CD4-positive, CD25-positive, alpha-beta regulatory T cell (primary cell): ENCODE data around the gene NTM. TPM values are rescaled to one million over a fixed set of nuclear protein-coding genes. Genes with fewer than 3 reads are reported as not detected.

Source experiments
- ATAC-seq, 2 donors: fragments of 150-1000 bp; cut with Tn5 transposase; one replicate each; pipeline ENCODE4 v1.10.0; 2021; ENCODE audit warnings: low read depth in 2 of 2, moderate number of reproducible peaks in 2 of 2, moderate library complexity in 1 of 2
- DNase-seq, 3 donors: peaks; one replicate each; pipeline versions ENCODE4 v3.0.0 to v3.0.0-alpha.2; 2012 to 2022; ENCODE audit warnings: mixed read lengths in 1 of 3
- H3K27ac ChIP-seq: one replicate; pipeline ENCODE4 v1.7.0; 2013; ENCODE audit warnings: mild to moderate bottlenecking, low read length; ENCODE audit not compliant: insufficient read depth, poor library complexity, severe bottlenecking
- H3K27me3 ChIP-seq: one replicate; pipeline ENCODE4 v1.7.0; 2013; ENCODE audit warnings: low read length; ENCODE audit not compliant: control insufficient read depth, insufficient read depth
- H3K36me3 ChIP-seq: one replicate; pipeline ENCODE4 v1.7.0; 2013; ENCODE audit warnings: mild to moderate bottlenecking, low read length, moderate library complexity; ENCODE audit not compliant: control insufficient read depth, insufficient read depth
- H3K4me1 ChIP-seq: 2 replicates; pipeline ENCODE4 v1.7.0; 2013; ENCODE audit warnings: mild to moderate bottlenecking, low read length; ENCODE audit not compliant: insufficient read depth, control insufficient read depth, poor library complexity, severe bottlenecking
- H3K4me3 ChIP-seq: one replicate; pipeline ENCODE4 v1.7.0; 2013; ENCODE audit warnings: low read depth, mild to moderate bottlenecking, low read length, moderate library complexity
- H3K9me3 ChIP-seq, 2 experiments: 1 replicate in 1 of 2; 2 replicates in 1 of 2; pipeline ENCODE4 v1.7.0; 2013; ENCODE audit warnings: low read length in 2 of 2, mild to moderate bottlenecking in 1 of 2, moderate library complexity in 1 of 2; ENCODE audit not compliant: control insufficient read depth in 2 of 2
- H3K27ac Mint-ChIP-seq, 3 donors: one replicate each; pipeline ENCODE4 v1.8.0; 2020 to 2022; ENCODE audit warnings: mild to moderate bottlenecking in 3 of 3, mixed read lengths in 3 of 3, moderate library complexity in 2 of 3
- H3K27me3 Mint-ChIP-seq: one replicate; pipeline ENCODE4 v1.8.0; 2022; ENCODE audit warnings: mild to moderate bottlenecking, mixed read lengths
- H3K36me3 Mint-ChIP-seq: one replicate; pipeline ENCODE4 v1.8.0; 2020; ENCODE audit warnings: mixed read lengths
- H3K4me1 Mint-ChIP-seq, 4 donors: one replicate each; pipeline ENCODE4 v1.8.0; 2020 to 2022; ENCODE audit warnings: mixed read lengths in 4 of 4, mild to moderate bottlenecking in 1 of 4
- H3K4me3 Mint-ChIP-seq, 4 donors: one replicate each; pipeline ENCODE4 v1.8.0; 2020 to 2022; ENCODE audit warnings: mild to moderate bottlenecking in 4 of 4, mixed read lengths in 4 of 4, moderate library complexity in 3 of 4
- H3K9me3 Mint-ChIP-seq, 7 donors: one replicate each; pipeline ENCODE4 v1.8.0; 2020 to 2022; ENCODE audit warnings: mixed read lengths in 7 of 7, mild to moderate bottlenecking in 3 of 7, moderate library complexity in 2 of 7
- polyA plus RNA-seq, 4 donors: library from polyadenylated mRNA; unstranded; fragments of 300-500 nt; fragmentation: Illumina TruSeq; gene quantifications; one replicate each; pipeline ENCODE4 v1.2.3, GENCODE V29; 2021
- total RNA-seq: library from RNA; stranded (reverse); gene quantifications from one replicate; pipeline ENCODE4 v1.2.3, GENCODE V29; 2022

NTM gene
- total and polyA plus RNA-seq, 5 donors from 2014 or later = 1.3 TPM; not detected in 4

DNA sequence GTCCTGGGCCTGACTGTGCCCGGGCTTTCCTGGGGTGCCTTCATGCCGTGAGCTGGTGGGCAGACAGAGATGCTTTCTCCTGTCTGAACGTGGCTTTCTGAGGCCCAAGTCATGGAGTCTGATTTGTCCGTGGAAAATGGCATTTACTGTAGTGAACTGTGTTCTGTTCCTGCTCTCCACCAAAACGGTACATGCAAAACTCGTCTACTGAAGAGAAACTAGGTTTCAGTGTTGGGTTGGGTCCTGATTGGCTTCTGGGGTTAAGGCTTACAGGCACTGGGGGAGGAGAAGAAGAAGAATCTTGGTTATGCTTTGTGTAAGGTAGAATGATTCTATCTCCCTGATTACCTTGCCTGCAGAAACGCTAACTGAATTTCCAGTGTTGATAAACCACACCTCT lies 541.7 kb downstream of the NTM start:
- H3K4me3 ChIP-seq = no peak overlapping the region
- H3K4me1 ChIP-seq = no peaks in the 10 kb centered on the region
- no peak for ATAC-seq
- Mint-ChIP-seq H3K9me3 (peaks cover 0 to 4% (median 2%) of the 10 kb centered on the region in 7 donors), H3K4me3 (no peak overlapping the region), H3K27ac (no peak overlapping the region), H3K36me3 (no peaks in the 10 kb centered on the region), H3K4me1 (no peaks in the 10 kb centered on the region), H3K27me3 (peaks cover 51% of the 10 kb centered on the region)
- H3K36me3 ChIP-seq = no peaks in the 10 kb centered on the region
- no peak overlapping the region for H3K27ac ChIP-seq
- DNase-seq = no peak
- H3K27me3 ChIP-seq = peaks cover 7% of the 10 kb centered on the region
- no peaks in the 10 kb centered on the region for H3K9me3 ChIP-seq

DNA sequence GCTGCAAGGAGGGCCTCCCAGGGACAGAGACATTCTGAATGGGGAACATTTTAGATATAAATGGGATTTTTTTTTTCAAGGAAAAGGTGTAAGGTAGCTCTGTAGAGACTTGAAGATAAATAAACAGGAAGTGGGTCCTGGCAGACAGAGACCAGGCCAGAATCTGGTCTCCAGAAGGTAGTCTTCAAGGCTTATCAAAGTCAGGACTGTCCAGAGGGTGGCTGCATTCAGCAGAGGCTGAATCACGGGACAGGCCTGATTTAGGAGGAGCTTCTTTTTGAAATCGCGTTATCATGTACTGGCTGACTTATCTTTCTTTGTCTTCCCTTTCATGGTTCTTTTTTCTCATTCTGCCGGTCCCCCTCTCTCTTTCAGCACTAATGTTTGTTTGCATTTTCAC lies 542.9 kb downstream of the NTM start:
- Histone ChIP-seq H3K4me3 (no peak overlapping the region), H3K4me1 (no peaks in the 10 kb centered on the region), H3K36me3 (no peaks in the 10 kb centered on the region), H3K9me3 (no peaks in the 10 kb centered on the region), H3K27me3 (peaks cover 7% of the 10 kb centered on the region), H3K27ac (no peak overlapping the region)
- H3K27ac Mint-ChIP-seq = no peak overlapping the region
- ATAC-seq (no peak), DNase-seq (no peak)
- H3K4me3 Mint-ChIP-seq = no peak overlapping the region
- H3K36me3 Mint-ChIP-seq = no peaks in the 10 kb centered on the region
- H3K9me3 Mint-ChIP-seq = peaks cover 0 to 4% (median 2%) of the 10 kb centered on the region in 7 donors
- peaks cover 48% of the 10 kb centered on the region for H3K27me3 Mint-ChIP-seq
- H3K4me1 Mint-ChIP-seq = no peaks in the 10 kb centered on the region

DNA sequence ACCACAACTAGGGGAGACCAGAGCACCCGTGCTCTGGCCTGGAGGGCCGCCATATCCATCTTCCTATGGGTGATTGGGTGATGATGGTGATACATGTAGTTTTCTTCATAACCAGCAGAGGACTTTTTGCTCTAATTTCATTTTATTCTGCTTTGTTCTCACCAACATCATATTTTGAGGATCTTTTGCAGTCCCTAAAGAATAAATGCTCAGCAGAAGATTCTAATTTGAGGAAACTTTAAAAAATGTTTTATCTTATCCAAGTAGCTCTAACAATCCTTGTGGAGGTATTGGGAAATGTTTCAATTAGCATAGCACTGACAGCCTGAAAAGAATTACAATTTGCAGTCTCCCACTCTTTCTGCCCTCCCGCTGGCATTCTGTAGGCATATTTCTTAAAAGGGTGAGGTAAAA lies 544.0 kb downstream of the NTM start:
- ATAC-seq (no peak), DNase-seq (no peak)
- Mint-ChIP-seq H3K9me3 (peaks cover 0 to 4% (median 2%) of the 10 kb centered on the region in 7 donors), H3K27me3 (peaks cover 37% of the 10 kb centered on the region), H3K4me3 (no peak overlapping the region), H3K4me1 (no peaks in the 10 kb centered on the region), H3K36me3 (no peaks in the 10 kb centered on the region), H3K27ac (no peak overlapping the region)
- no peak overlapping the region for H3K27ac ChIP-seq
- peaks cover 3% of the 10 kb centered on the region for H3K27me3 ChIP-seq
- H3K9me3 ChIP-seq = no peaks in the 10 kb centered on the region
- H3K4me3 ChIP-seq = no peak overlapping the region
- H3K36me3 ChIP-seq = no peaks in the 10 kb centered on the region
- H3K4me1 ChIP-seq = no peaks in the 10 kb centered on the region

DNA sequence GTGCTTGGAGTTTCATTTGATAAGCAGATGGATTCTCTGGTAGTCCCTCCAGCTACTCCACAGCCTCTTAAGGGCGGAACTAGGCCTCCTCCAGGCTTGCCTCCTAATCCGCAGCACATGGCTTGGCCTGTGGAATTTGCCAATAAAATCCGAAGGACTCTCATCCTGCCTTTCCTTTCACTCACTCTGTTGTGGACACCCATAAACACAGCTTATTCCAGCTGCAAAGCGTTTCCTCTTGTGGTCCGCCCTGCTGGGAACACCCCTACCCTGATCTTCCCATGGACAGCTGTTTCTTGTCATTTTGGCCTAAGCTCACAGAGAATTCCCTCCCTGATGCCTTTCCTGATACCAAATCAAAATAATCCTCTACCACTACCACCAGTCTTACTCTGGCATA lies 546.2 kb downstream of the NTM start:
- Histone ChIP-seq H3K4me1 (no peaks in the 10 kb centered on the region), H3K27me3 (peaks cover 3% of the 10 kb centered on the region), H3K36me3 (no peaks in the 10 kb centered on the region), H3K4me3 (no peak overlapping the region), H3K27ac (no peak overlapping the region), H3K9me3 (no peaks in the 10 kb centered on the region)
- H3K27ac Mint-ChIP-seq = no peak overlapping the region
- DNase-seq (no peak), ATAC-seq (no peak)
- no peaks in the 10 kb centered on the region for H3K36me3 Mint-ChIP-seq
- H3K9me3 Mint-ChIP-seq = peaks cover 0 to 4% (median 2%) of the 10 kb centered on the region in 7 donors
- H3K4me3 Mint-ChIP-seq = no peak overlapping the region
- peaks cover 24% of the 10 kb centered on the region for H3K27me3 Mint-ChIP-seq
- no peaks in the 10 kb centered on the region for H3K4me1 Mint-ChIP-seq

DNA sequence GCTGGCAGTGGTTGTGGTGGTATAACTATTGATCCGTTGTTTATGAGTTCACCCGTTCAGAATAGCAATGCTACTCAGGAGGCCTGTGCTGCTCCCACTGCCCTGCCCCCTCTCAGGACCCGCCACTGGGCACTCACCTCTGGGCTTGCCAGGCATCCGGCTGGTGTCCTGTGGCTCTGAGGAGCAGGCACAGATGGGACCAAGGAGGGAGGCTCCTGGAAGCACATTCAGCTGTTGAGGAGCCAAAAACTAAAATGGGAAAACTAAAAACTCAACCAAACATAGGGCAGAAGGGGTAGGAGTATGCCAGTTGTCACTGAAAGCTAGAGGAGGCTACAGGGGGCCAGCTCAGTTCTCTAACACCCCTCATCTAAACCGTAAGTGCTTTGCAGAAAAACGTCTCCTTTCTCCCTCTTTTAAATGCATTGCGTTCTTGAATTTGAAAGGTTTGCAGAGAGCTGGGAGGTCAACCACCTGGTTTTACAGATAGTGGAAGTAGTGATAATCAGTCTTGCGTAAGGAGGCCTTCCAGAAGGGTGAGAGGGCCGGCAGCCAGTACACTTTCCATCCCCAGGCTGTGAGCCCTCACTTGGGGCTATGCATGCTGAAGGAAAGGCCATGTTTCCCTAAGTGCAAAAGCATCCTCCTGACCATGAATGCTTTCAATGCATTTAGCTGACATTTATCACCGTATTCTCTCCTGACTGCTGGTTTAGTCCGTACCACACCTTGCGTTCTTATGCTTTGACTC lies 547.4 kb downstream of the NTM start:
- no peaks in the 10 kb centered on the region for H3K27me3 ChIP-seq
- DNase-seq = no peak
- no peaks in the 10 kb centered on the region for H3K4me1 Mint-ChIP-seq
- no peak overlapping the region for H3K27ac Mint-ChIP-seq
- no peaks in the 10 kb centered on the region for H3K36me3 Mint-ChIP-seq
- H3K27me3 Mint-ChIP-seq = peaks cover 12% of the 10 kb centered on the region
- H3K27ac ChIP-seq = no peak overlapping the region
- peaks cover 0 to 4% (median 0%) of the 10 kb centered on the region in 7 donors for H3K9me3 Mint-ChIP-seq
- no peaks in the 10 kb centered on the region for H3K4me1 ChIP-seq
- H3K4me3 Mint-ChIP-seq = no peak overlapping the region
- H3K4me3 ChIP-seq = no peak overlapping the region
- no peaks in the 10 kb centered on the region for H3K9me3 ChIP-seq
- ATAC-seq = no peak
- no peaks in the 10 kb centered on the region for H3K36me3 ChIP-seq

DNA sequence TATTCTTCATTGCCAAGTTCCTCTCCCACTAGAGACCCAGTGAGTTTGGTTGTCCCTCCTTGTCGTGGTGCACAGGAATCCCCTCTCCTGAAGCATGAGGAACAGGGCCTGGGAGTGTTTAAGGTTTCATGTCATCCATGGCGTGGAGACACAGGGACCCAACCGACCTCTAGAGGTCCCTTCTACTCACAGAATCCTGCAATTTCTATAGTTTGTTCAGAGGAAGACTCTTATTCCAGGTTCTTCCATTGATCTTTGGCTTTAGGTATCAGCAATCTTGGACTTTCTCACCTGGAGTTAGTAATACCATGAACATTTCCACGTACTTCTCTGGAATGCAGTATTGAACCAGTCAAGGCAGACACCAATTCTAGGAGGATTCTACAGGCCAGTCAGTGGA lies 548.2 kb downstream of the NTM start:
- DNase-seq (no peak), ATAC-seq (no peak)
- Mint-ChIP-seq H3K4me3 (no peak overlapping the region), H3K27me3 (peaks cover 5% of the 10 kb centered on the region), H3K36me3 (no peaks in the 10 kb centered on the region), H3K4me1 (no peaks in the 10 kb centered on the region), H3K9me3 (peaks cover 0 to 4% (median 0%) of the 10 kb centered on the region in 7 donors), H3K27ac (no peak overlapping the region)
- H3K27ac ChIP-seq = no peak overlapping the region
- H3K9me3 ChIP-seq = no peaks in the 10 kb centered on the region
- H3K4me1 ChIP-seq = no peaks in the 10 kb centered on the region
- H3K27me3 ChIP-seq = no peaks in the 10 kb centered on the region
- H3K36me3 ChIP-seq = no peaks in the 10 kb centered on the region
- no peak overlapping the region for H3K4me3 ChIP-seq

- Mint-ChIP-seq H3K9me3 (peaks cover 0 to 2% (median 0%) of the 10 kb centered on the region in 7 donors), H3K36me3 (no peaks in the 10 kb centered on the region), H3K4me3 (no peak overlapping the region), H3K27ac (no peak overlapping the region), H3K4me1 (no peaks in the 10 kb centered on the region), H3K27me3 (no peaks in the 10 kb centered on the region)
- H3K4me3 ChIP-seq = no peak overlapping the region
- no peak for DNase-seq
- H3K9me3 ChIP-seq = no peaks in the 10 kb centered on the region
- H3K4me1 ChIP-seq = no peaks in the 10 kb centered on the region
- H3K27ac ChIP-seq = no peak overlapping the region
- H3K36me3 ChIP-seq = no peaks in the 10 kb centered on the region
- ATAC-seq = no peak
- no peaks in the 10 kb centered on the region for H3K27me3 ChIP-seq
Measured at GRCh38 chr11:131922220-131922619, 551.8 kb downstream of the NTM start.

GRCh38 chr11:131923309-131923708 lies 552.9 kb downstream of the NTM start:
- Histone ChIP-seq H3K4me1 (no peaks in the 10 kb centered on the region), H3K4me3 (no peak overlapping the region), H3K36me3 (no peaks in the 10 kb centered on the region), H3K27ac (no peak overlapping the region), H3K9me3 (no peaks in the 10 kb centered on the region), H3K27me3 (no peaks in the 10 kb centered on the region)
- ATAC-seq = no peak
- Mint-ChIP-seq H3K4me1 (no peaks in the 10 kb centered on the region), H3K36me3 (no peaks in the 10 kb centered on the region), H3K27ac (no peak overlapping the region), H3K4me3 (no peak overlapping the region), H3K27me3 (no peaks in the 10 kb centered on the region), H3K9me3 (peaks cover 0 to 2% (median 0%) of the 10 kb centered on the region in 7 donors)
- no peak for DNase-seq
